Epidermal melanocyte (primary cell): Measurements from ENCODE around the gene WNT11.

Experiments used
- DNase-seq: peaks from one replicate; pipeline ENCODE4 v3.0.0; 2011; ENCODE audit warnings: low spot score; ENCODE audit not compliant: insufficient read length

Gene WNT11

DNA sequence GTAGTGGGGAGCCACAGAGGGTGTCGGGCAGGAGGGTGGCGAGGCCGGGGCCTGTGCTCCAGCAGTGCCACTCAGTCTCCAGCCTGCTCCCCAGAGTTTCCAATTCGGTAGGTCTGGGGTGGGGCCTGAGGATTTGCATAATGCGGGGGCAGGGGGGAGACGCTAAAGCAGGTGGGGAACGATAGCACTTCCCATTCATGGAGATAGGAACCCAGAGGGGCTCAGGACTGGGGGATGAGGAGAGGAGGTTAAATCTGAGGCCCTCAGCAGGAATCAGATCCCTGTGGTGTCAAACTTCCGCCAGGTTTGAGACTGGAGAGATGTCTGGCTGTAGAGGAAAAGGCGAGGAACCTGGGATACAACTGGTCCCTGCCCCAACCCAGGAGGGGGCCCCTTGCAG, 29.8 kb downstream of the WNT11 start:
- DNase-seq: no peak

DNA sequence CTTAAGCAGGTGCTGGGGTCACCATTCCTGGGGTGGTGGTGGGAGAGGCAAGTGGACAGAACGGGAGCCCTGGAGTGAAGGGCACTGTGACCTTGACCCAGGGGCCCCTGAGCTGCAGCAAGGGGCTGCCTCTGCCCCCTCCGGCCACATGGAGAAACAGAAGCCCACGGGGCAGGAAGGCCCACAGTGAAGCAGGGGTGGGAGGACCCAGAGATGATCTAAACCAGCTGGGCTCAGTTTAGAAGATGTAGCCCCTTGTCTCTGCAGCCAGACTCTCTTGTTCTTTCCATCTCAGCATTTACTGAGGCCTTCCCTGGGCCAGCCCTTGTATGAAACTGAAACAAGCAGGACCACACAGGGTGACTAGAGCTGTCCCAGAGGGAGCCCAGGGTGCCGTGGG, 30.5 kb downstream of the WNT11 start:
- no peak for DNase-seq

DNA sequence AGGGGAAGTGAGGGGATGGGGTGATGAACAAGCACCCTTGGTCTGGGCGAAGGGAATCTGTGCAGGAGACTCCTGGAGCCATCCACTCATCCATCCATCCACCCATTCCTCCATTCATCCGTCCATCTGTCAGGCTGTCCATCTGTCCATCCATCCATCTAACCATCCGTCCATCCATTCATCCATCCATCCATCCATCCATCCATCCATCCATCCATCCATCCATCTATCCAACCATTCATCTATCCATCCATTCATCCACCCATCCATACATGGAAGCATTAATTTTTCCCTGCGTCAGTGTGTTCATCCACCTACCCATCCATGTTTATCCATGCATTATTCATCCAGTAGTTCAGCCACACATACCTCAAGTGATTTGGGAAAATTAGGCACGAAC, 32.0 kb downstream of the WNT11 start:
- DNase-seq: no peak

DNA sequence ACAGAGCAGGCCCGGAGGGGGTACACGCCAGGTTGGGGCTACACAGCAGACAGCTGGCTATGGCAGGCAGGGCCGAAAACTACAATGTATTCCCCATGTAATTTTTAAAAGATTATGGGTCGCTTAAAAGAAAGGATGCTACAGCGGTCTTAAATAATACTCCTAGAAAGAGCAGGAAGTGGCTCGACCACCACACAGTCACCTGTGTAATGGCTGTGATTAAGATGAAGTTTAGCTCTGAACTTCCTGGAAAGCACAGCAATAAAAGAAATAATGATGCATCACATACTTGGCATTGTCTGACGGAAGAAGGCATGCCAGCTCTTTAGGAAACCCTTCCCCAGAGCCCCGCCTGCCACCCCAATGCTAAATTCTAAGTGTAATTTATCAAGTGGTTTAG, 32.6 kb downstream of the WNT11 start:
- no peak for DNase-seq

DNA sequence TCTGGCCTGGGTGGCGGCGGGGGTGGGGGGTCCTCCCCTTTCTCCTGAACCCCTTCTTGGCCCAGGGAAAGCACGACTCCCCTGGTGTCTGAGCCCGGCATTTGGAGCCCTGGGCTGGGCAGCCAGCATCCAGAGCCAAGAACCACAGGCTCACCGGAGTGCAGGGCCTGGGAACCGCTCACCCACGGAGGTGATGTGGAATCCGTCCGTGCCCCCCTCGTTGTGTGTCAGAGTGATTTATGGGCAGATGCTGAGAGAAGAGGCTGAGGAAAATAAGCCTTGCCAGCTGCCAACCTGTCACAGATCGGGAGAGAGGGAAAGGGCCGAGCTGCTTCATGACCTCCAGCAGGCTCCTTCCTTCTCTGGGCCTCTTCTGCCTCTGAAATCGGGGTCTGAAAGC, 33.7 kb downstream of the WNT11 start:
- DNase-seq: no peak

DNA sequence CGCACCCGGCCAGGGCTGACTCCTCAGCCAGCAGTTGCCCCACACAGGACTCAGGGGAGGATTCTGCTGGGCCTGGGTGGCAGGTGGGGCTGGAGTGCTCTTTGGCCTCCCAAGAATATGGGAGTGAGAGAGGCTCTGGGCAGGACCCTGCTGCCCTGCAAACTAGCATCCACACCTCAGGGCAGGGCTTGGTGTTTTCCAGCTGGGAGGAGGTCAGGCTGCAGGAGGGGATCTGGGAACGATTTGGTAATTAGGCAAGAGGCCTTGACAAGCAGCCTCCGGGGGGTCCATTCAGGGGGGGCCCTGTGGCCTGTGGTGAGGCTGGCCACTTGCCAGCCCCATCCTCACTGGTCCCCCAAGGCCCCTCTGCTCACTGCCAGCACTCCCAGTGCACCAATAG, 35.8 kb downstream of the WNT11 start:
- DNase-seq: no peak

DNA sequence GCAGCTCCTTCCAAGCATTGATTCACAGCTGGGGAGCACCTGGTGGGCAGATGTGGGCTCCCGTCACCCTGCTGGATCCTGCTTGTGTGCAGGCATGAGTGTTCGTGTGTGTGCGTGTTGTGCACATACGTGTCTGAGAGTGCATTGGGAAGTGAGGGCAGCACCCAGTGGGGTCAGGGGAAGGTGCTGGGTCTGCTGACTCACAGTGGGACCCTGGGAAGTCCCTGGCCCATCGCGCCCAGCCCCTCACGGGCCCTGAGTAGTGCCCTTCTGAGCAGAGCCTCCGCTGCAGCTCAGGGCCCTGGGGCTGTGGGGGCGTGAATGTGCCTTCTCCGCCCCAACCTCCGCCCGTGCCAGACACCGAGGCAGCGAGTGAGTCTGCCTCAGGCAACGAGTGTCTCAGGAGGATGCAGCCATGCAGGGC, 36.8 kb downstream of the WNT11 start:
- no peak for DNase-seq

DNA sequence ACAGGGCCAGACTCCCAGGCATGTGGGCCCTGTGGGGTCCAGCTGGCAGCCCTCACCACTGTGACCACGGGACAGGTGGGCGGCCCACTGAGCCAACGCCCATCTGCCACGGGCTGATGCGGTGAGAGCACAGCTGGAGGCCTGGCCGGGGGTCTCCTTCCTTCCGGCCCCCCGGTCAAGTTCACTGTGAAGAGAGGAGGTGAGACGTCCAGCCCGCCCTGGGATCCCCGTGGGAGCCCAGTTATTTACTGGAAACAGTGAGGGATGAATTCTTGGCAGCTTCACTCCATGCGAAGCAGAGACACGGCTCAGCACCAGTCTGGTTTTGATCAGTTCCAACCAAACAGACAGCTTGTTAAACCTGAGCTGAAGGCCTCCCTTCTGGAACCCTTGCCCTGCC, 38.7 kb downstream of the WNT11 start:
- no peak for DNase-seq

DNA sequence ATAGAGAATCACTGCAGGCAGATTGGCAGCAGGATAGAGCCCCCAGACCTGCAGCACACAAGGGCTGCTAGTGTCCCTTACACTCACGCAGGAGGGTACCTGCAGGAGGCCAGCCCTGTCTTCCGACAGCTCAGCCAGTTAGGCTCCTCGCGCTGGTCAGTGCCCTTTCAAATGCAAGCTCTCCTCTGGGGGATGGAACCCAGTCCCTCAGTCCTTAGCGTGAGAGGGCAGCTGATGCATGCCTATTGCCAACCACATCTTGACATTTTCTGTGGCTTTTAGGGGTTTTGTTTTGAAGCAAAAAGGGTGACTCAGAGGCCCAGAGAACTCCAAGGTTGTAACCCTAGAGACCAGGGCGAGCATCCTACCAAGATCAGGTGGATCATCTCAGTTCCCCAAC, 40.0 kb downstream of the WNT11 start:
- no peak for DNase-seq

DNA sequence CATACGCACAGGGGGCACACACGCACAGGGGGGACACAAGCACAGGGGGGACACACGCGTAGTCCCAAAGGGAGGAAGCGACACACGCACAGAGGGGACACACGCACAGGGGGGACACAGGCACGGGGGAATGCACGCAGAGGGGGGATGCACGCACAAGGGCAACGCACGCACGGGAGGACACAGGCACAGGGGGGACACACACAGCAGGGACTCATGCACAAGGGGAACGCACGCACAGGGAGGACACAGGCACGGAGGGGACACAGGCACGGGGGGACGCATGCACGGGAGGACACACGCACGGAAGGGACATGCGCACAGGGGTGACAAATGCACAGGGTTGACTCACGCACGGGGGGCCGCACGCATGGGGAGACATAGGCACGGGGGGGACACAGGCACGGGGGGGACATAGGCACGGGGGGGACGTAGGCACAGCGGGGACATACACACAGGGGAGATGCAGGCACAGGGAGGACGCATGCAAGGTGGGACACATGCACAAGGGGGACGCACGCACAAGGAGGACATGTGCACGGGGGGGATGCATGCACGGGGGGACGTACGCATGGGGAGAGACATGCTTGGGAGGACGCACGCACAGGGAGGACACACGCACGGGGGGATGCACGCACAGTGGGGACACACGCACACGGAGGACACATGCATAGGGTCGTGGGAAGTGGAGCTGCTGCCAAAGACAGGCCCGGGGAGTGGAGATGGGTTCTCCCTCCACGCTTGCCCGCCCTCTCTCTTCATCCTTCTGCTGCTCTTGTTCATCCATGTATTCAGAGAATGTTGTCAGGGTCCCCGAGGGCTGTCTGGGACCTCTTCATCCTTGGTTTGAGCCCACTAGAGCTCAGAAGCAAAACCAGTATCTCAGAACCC, 41.2 kb downstream of the WNT11 start:
- no peak for DNase-seq

DNA sequence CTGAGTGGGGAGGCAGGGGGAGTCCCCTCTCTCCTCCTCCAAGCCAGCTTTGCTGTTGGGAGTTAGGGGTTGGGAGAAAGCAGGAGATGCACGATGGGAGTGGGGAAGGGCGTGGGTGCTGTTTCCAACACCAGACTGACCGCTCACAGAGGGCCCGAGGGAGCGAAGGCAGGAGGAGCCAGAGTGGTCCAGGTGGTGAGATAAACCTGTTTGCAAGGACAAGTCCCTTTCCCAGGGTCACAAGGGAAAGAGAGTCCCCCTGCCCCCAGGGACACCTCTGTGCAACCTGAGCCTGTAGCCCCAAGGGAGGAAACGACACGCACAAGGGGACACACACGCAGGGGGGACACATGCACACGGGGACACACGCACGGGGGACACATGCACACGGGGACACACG, 42.2 kb downstream of the WNT11 start:
- DNase-seq: no peak

DNA sequence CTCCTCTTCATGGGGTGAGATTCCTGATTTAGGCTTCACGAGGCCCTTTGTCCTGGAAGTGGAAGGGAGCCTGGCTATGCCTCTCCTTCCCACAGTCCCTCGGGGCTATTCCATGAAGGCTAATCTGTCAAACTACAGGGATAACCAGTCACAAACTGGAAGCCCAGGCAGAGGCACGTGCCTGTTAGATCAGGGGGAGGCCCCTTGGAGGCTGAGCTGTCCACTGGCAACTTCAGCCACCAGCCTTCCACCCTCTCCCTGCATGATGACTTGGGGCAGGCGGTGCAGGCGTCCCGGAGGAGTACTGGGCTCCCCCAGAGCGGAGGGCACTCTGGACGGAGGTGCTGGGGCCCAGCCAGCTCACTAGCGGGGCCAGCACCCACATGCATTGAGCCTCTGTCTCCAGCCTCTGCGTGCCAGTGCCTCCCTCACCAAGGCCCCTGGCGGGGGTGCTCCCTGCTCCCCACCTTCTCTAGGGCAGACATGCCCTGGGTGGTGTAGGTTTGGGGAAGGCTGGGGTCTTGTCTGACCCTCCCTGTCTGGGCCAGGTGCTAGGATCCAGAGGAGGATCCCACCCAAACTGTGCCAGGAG, 42.9 kb downstream of the WNT11 start:
- no peak for DNase-seq

DNA sequence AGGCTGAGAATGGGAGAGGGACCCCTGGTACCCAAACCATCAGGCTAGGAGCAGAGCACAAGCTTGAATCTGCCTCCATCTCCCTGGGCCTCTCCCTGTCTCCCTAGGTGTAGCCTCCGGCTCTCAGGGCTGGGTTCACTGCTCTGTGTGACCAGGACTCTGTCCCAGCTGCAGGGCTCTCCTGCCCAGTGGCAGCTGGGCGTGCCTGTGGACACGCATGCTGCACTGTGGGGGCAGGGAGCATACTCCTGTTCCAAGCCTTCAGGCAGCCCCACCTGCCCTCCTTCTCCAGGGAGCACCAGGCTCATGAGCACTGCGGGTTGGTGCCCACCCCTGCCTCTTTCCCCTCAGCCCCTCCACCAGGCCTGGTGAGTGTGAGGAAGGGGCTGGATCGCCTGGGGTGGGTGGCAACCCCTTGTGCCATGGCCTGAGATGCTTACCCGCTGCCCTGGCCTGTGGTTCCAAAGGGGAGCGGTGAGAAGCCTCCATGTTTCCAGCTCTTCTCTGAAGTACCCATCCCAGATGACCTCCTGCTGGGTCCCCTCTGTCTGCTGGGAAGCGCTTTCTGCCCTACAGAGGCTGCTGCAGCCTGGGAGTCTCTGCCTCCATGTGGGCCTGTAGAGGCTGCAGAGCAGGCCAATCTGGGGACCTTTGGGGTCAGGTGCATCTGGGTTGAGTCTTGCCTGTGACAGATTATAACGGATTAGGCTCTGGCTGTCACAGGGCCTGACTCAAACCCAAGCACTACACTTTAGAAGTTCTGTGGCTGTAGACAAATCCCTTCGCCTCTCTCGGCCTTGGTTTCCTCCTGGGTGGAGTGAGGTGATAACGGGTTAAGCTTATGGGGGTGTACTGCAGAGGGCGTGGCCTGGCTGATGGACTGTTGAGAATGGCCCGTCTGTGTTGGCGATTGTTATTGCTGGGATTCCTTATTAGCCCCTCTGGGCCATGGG, 43.7 kb downstream of the WNT11 start:
- no peak for DNase-seq

DNA sequence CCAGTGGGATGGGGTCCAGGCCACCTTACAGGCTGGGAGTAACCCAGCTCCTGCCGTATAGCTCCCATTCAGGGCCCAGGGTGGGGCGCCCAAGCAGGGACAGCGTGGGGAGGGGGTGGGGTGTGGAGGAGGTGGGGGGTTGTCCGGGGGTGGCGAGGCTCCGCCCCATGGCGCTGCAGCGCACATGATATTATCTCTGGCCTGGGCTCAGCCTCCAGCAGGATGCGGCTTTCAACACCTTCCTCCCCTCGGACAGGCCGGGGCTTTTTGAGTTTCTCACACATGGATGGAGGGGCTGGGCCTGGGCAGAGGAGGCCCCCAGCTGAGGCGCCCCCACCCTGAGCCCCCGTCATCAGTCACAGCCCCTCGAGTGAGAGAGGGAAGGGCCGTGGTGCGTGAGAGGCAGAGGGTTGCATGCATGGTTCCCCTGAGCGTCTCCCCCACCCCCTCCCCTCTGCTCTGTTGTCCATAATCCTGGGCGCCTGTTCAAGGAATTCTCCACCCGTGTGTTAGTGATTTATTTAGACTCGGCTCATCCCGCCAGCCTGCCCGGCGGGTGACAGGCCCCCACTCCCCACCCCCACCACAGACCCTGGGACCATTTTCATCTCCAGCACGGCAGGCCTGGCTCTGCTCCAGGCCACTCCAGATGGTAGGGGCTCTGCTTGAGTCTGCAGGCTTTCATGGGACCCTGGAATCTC, 44.9 kb downstream of the WNT11 start:
- no peak for DNase-seq

DNA sequence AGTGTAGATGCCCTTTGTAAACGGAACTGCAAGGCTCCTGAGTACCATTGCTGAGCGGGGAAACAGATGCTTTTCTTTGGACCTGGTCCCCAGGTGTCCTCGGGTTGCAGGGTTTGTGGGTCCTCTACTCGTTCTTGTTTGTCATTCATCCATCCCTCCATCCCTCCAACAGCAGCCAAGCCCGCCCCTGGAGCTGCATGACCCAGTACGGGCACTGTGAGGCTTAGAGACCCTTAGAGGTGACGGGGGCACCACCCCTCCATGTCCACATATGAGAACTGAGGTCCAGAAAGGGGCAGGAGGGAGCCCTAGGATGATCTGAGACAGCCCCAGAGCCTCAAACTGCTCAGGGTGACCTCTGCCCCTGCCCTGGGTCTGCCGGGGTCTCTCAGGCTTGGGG, 45.4 kb downstream of the WNT11 start:
- DNase-seq: no peak

DNA sequence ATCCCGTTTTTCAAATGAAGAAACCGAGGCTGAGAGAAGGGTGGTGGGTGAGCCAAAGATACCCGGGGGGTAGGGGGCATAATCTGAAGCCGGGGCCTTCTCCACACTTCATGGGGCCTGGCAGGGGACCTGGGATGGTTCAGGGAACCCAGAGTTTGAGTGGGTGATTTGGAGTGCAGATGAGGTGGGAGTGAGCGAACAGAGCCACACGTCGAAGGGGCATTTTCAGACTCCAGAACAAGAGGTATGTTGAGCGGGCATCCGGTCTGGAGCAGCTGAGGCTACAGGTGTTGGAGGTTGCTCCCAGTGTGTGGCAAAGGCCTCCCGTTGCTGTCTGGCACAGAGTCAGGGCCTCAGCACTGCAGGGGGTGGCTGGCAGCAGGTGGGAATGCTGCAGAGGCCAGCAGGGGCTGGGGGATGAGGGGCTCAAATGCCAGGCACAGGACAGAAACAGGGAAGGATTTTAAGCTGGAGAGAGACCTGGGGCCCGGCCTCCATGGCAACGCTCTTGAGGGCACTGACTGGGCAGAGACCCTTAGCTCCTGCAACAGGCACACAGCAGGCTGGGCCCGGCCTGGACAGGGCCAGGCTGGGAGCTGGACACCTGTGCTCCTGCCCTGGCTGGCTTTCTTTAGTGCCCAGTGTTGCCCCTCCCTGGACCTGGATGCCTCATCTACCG, 46.2 kb downstream of the WNT11 start:
- no peak for DNase-seq

DNA sequence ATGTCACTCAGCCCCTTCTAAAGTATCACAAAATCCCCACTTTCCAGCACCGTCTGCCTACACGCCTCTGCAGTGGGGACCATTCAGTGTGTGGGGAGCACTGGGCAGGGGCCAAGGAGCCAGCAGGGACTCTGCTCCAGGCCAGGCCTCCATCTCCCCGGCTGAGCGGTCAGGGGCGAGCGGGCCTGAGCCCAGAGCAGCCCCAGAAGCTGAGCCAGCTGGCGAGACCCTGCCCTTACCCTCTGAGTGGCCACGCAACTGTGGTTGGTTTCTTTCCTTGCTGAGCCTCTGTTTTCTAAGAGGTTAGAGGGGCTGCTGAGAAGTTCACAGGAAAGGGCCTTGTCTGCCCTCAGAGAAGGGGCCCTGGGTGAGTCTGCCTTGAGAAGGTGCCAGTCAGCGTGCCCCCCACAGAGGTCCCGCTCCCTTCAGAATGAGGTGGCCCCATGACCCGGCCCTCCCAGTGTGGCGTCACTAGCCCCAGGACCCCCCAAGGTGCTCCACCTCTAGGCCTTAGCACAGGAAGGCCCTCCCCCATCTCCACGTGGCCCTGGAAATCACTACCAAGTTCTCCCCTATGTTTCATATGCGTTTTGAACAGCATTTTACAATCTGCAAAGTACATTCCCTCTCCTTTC, 46.9 kb downstream of the WNT11 start:
- no peak for DNase-seq

DNA sequence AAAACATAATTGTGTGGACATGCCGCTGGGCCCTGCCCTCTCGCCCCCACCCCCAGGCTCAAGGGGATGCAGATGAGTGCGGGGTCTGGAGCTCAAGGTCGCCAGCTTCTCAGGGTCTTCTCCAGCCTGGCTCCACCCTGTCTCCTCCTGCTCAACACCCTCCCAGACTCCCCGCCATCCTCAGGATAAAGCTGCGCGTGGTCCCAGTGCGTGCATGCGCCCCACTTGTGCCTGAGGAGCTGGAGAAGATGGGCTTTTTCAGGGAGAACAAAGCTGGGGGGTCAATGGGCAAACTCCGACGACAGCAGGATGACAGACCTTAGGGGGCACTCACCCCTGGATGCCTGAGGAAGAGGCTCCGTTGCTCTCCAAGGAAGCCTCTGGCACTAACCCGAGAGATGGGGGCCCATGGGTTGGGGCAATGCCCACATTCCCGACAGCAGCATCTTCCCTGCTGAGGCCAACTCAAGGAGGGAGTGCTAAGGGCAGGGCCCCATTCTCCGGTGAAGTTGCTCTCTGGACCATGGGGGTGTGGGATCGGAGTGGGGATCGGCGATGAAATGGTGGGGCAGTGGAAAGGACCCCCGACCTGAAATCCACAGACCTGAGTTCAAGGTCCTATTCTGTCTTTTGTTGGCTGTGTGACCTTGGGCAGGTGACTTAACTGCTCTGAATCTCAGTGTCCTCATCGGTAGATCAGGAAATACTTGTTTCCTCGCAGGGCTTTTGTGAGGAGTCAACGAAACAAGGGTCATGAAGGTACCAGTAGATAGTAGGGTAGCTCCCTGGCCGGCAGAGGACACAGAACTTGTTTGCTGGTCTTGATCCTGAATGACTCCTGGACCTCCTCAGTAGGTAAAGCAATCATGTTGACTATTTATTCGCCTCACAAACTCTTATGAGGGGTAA, 47.7 kb downstream of the WNT11 start:
- no peak for DNase-seq

DNA sequence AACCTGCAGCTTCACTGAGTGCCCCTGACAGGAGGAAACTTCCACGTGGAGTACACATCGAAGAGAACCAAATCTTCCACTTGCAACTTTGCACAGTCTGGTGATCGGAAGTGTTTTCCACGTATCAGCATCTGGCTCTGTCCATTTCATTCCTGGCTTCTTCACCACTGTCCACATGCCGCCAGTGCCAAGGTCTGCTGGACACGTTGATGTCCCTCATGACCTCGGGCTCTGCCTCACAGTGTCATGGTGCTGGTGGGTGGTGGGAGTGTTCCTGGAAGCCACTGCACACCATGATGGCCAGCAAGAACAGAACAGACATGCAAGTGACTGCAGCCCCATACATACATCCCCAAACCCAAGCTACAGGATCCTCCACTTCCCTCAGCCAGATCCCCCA, 48.4 kb downstream of the WNT11 start:
- no peak for DNase-seq
